GM23338 (cell line): Measurements from ENCODE around the gene ZCCHC10. TPM values are rescaled to one million over a fixed set of nuclear protein-coding genes. Genes with fewer than 3 reads are reported as not detected.

ENCODE experiments used
- ATAC-seq: fragments of 200-7000 bp; cut with Tn5 transposase; 3 replicates; pipeline ENCODE4 v1.9.1; 2020
- DNase-seq: peaks from one replicate; pipeline ENCODE4 v3.0.0-alpha.2; 2015; ENCODE audit warnings: low spot score
- H2AFZ ChIP-seq: fragments of 200-600 bp; sonication (generic); 2 replicates; pipeline ENCODE4 v1.8.0; 2016; ENCODE audit warnings: antibody characterized with exemption, mild to moderate bottlenecking, moderate library complexity
- H3F3A ChIP-seq: fragments of 200-600 bp; sonication (generic); replicated peaks from 2 replicates; pipeline ENCODE4 v1.8.0; 2017; ENCODE audit warnings: antibody characterized with exemption, mixed run types, low read depth
- H3K27ac ChIP-seq: fragments of 200-600 bp; sonication (generic); 2 replicates; pipeline ENCODE4 v1.6.1; 2016; ENCODE audit warnings: low read depth
- H3K27me3 ChIP-seq: fragments of 200-600 bp; sonication (generic); 2 replicates; pipeline ENCODE4 v1.8.0; 2016; ENCODE audit warnings: mild to moderate bottlenecking, mixed run types, moderate library complexity; ENCODE audit not compliant: insufficient read depth
- H3K36me3 ChIP-seq: fragments of 200-600 bp; sonication (generic); 2 replicates; pipeline ENCODE4 v1.8.0; 2016; ENCODE audit warnings: mild to moderate bottlenecking; ENCODE audit not compliant: insufficient read depth
- H3K4me1 ChIP-seq: fragments of 200-600 bp; sonication (generic); 2 replicates; pipeline ENCODE4 v1.8.0; 2016; ENCODE audit warnings: mild to moderate bottlenecking, moderate library complexity; ENCODE audit not compliant: insufficient read depth
- H3K4me2 ChIP-seq: fragments of 200-600 bp; sonication (generic); 2 replicates; pipeline ENCODE4 v1.7.1; 2017; ENCODE audit warnings: mixed run types
- H3K4me3 ChIP-seq: fragments of 200-600 bp; sonication (generic); 2 replicates; pipeline ENCODE4 v1.6.1; 2016; ENCODE audit warnings: mixed run types
- H3K79me2 ChIP-seq: fragments of 200-600 bp; sonication (generic); replicated peaks from 2 replicates; pipeline ENCODE4 v1.8.0; 2017; ENCODE audit warnings: mild to moderate bottlenecking; ENCODE audit not compliant: insufficient read depth
- H3K9me2 ChIP-seq: fragments of 200-600 bp; sonication (generic); 2 replicates; pipeline ENCODE4 v1.8.0; 2017; ENCODE audit not compliant: insufficient read depth
- H4K20me1 ChIP-seq: fragments of 200-600 bp; sonication (generic); replicated peaks from 2 replicates; pipeline ENCODE4 v1.8.0; 2017; ENCODE audit warnings: mild to moderate bottlenecking; ENCODE audit not compliant: insufficient read depth
- H3K27ac Mint-ChIP-seq: 2 replicates; pipeline ENCODE4 v1.8.0; 2020; ENCODE audit warnings: inconsistent platforms, mild to moderate bottlenecking, moderate library complexity, mixed read lengths
- H3K27me3 Mint-ChIP-seq: 3 replicates; pipeline ENCODE4 v1.8.0; 2022; ENCODE audit warnings: low read depth, mild to moderate bottlenecking, moderate library complexity, mixed read lengths, inconsistent platforms; ENCODE audit not compliant: insufficient read depth, poor library complexity
- H3K36me3 Mint-ChIP-seq: 3 replicates; pipeline ENCODE4 v1.8.0; 2021; ENCODE audit warnings: low read depth, mild to moderate bottlenecking, inconsistent platforms, moderate library complexity, mixed read lengths
- H3K4me1 Mint-ChIP-seq: 3 replicates; pipeline ENCODE4 v1.8.0; 2020; ENCODE audit warnings: mild to moderate bottlenecking, inconsistent platforms, mixed read lengths
- H3K4me3 Mint-ChIP-seq: 3 replicates; pipeline ENCODE4 v1.8.0; 2021; ENCODE audit warnings: moderate library complexity, mild to moderate bottlenecking, inconsistent platforms, mixed read lengths
- H3K9me3 Mint-ChIP-seq: 3 replicates; pipeline ENCODE4 v1.8.0; 2020; ENCODE audit warnings: moderate library complexity, mild to moderate bottlenecking, inconsistent platforms, mixed read lengths
- CREB1 ChIP-seq: fragments of 250-450 bp; sonication (Bioruptor Pico); IDR thresholded peaks from 2 replicates; pipeline ENCODE4 v1.5.0; 2020; ENCODE audit warnings: low read depth, mild to moderate bottlenecking, moderate library complexity
- CTCF ChIP-seq, 2 experiments: fragments of 200-600 bp in 1 of 2; sonication (generic) in 1 of 2; conservative IDR thresholded peaks; 2 replicates each; pipeline versions ENCODE4 v1.5.1 to v1.6.1; 2016 to 2017; ENCODE audit warnings: antibody characterized with exemption in 2 of 2, low read depth in 2 of 2, mild to moderate bottlenecking in 2 of 2, moderate library complexity in 1 of 2
- ETS1 ChIP-seq: IDR thresholded peaks from 2 replicates; pipeline ENCODE4 v1.6.1; 2016; ENCODE audit warnings: antibody characterized with exemption
- EZH2 ChIP-seq: fragments of 200-600 bp; sonication (generic); IDR thresholded peaks from one replicate; pipeline ENCODE4 v1.8.0; 2017; ENCODE audit warnings: antibody characterized with exemption, mild to moderate bottlenecking, low read depth; ENCODE audit not compliant: unreplicated experiment
- EZH2phosphoT487 ChIP-seq: fragments of 200-600 bp; sonication (generic); IDR thresholded peaks from one replicate; pipeline ENCODE4 v1.8.1; 2018; ENCODE audit warnings: antibody characterized with exemption; ENCODE audit not compliant: unreplicated experiment
- JUNB ChIP-seq: IDR thresholded peaks from one replicate; pipeline ENCODE4 v1.6.1; 2016; ENCODE audit warnings: antibody characterized with exemption; ENCODE audit not compliant: unreplicated experiment
- NANOG ChIP-seq: IDR thresholded peaks from 2 replicates; pipeline ENCODE4 v1.6.1; 2016; ENCODE audit warnings: antibody characterized with exemption, borderline replicate concordance
- POLR2AphosphoS5 ChIP-seq: IDR thresholded peaks from 2 replicates; pipeline ENCODE4 v1.6.1; 2016; ENCODE audit warnings: antibody characterized with exemption, low read depth
- REST ChIP-seq: IDR thresholded peaks from one replicate; pipeline ENCODE4 v1.6.1; 2018; ENCODE audit warnings: antibody characterized with exemption; ENCODE audit not compliant: unreplicated experiment
- STAT1 ChIP-seq: IDR thresholded peaks from one replicate; pipeline ENCODE4 v1.6.1; 2016; ENCODE audit warnings: antibody characterized with exemption; ENCODE audit not compliant: unreplicated experiment
- ZNF114 ChIP-seq: fragments of 250-450 bp; sonication (Bioruptor Pico); IDR thresholded peaks from 2 replicates; pipeline ENCODE4 v1.5.0; 2020; ENCODE audit warnings: mild to moderate bottlenecking, moderate library complexity
- ZNF331 ChIP-seq: fragments of 250-450 bp; sonication (Bioruptor Pico); IDR thresholded peaks from 2 replicates; pipeline ENCODE4 v1.5.0; 2020; ENCODE audit warnings: low read depth, mild to moderate bottlenecking, moderate library complexity
- ZNF462 ChIP-seq: fragments of 250-450 bp; sonication (Bioruptor Pico); IDR thresholded peaks from 2 replicates; pipeline ENCODE4 v1.5.0; 2020; ENCODE audit warnings: mild to moderate bottlenecking, moderate library complexity
- polyA plus RNA-seq: library from polyadenylated mRNA; unstranded; fragments of >200 nt; fragmentation: Nextera tagmentation; extraction: Ambion mirVana; gene quantifications from 2 replicates; pipeline ENCODE4 v1.2.1, GENCODE V29; 2016
- total RNA-seq: library from RNA; depleted of rRNA; stranded (reverse); fragments of >200 nt; shearing (Covaris generic); gene quantifications from 2 replicates; pipeline ENCODE4 v1.2.3, GENCODE V29; 2014

Gene ZCCHC10
- total and polyA plus RNA-seq, 2 experiments from 2014 or later = 25.3 to 90.1 TPM

GRCh38 chr5:133051542-133052316 is 25.4 kb upstream of the ZCCHC10 start, which contains the start of gene HSPA4:
Gene HSPA4, plus strand, starts transcription at chr5:133052013. Its CDS starts 238 bp downstream, at chr5:133052251.
- Histone ChIP-seq H3K4me2 (peak within 1 kb of the TSS; percentile 88), H3K4me3 (peak within 1 kb of the TSS; percentile 72), H3K27me3 (no peaks in the 10 kb centered on the region), H3K4me1 (peaks cover 30% of the 10 kb centered on the region), H3F3A (peaks cover 7% of the 10 kb centered on the region; the same call in 1 of the 2 replicates), H3K79me2 (peaks cover 48% of the 10 kb centered on the region), H4K20me1 (peaks cover 38% of the 10 kb centered on the region), H3K27ac (peak within 1 kb of the TSS; percentile 100), H3K36me3 (no peaks in the 10 kb centered on the region), H2AFZ (no peak within 1 kb of the TSS), H3K9me2 (no peaks in the 10 kb centered on the region)
- Mint-ChIP-seq H3K27ac (peak within 1 kb of the TSS; percentile 100), H3K36me3 (peaks cover 37% of the 10 kb centered on the region), H3K4me1 (peaks cover 45% of the 10 kb centered on the region), H3K9me3 (0 out of 3 replicates have a peak, but pooled peaks cover 3% of the 10 kb centered on the region), H3K27me3 (peaks cover 9% of the 10 kb centered on the region), H3K4me3 (peak within 1 kb of the TSS; percentile 94)
- peak; percentile 99 for DNase-seq
- peak; percentile 81 for ATAC-seq
- TF ChIP-seq CREB1 (CRISPR knock-in tag) (peak; percentile 93), REST (no peak), JUNB (no peak), EZH2phosphoT487 (no peak), ZNF331 (no peak), ZNF114 (CRISPR knock-in tag) (no peak), POLR2AphosphoS5 (peak; percentile 90), ZNF462 (CRISPR knock-in tag) (no peak), EZH2 (no peak), CTCF (conservative IDR thresholded peaks at IDR 0.05; ENCODE audit: low read depth in 2 of 2) (no peak), STAT1 (no peak), ETS1 (peak; percentile 63; the same call in 1 of the 2 replicates), NANOG (no peak)
